Hematopoietic multipotent progenitor cell treated with erythropoietin and hydrocortisone succinate and interleukin-3 and kit ligand, for 17 days (in vitro differentiated cells): ENCODE results near the gene HAPLN2.
A peak's percentile ranks its signal among the peaks of the same experiment; 100 is the strongest.
"Not testable (repeated sequence)": the region's sequence is repeated elsewhere in the genome, so short reads cannot be mapped to it uniquely, and the experiment has no call there.

ENCODE experiments used
- DNase-seq: peaks from one replicate; pipeline ENCODE4 v3.0.0-alpha.2; 2015; ENCODE audit warnings: low spot score

The HAPLN2 gene

DNA sequence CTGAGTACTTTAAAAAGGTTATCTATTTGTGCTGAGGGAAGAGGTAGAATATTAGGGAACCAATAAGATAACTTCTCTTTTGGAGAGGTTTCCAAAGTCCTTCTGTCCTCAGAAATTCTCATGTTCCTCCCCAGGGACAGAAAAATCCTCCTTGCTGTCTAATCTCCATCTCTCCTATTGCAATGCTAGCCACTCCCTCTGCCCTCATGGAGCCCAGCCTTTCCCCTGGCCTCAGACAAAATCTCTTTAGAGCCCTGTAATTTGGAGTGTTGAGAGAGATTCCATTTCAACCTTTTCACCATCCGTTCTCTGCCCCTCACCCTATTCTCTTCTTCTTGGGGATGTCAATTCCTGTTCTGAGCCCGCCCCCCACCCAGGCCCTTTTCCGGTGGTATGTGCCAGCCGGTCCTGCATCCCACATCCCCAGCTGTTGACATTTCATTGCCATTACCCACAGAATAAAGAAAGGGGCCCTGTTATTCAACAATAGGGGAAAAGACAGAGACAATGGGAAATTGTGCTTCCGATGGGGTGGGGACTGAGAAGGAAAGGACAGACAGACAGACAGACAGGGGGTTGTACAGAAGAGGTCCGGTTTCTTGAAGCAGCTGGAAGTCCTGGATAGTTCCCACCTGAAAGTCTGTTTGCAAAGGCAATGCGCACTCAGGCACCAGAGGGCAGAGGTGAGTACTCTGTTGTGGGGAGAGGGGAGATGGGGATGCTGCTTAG lies at the start of gene HAPLN2:
Gene HAPLN2, plus strand, starts transcription at position 563 of the 729 bp plus-strand sequence. CDS start 4,076 bp downstream, outside the sequence.
- DNase-seq: no peak

GRCh38 chr1:156571261-156571852 lies 47.9 kb upstream of the HAPLN2 start:
- DNase-seq: no peak

- DNase-seq: peak; percentile 82
Measured at GRCh38 chr1:156571919-156572662, 47.1 kb upstream of the HAPLN2 start, which contains the start of gene IQGAP3. Gene IQGAP3 (minus strand): TSS chr1:156572565. CDS start chr1:156572529, 36 bp downstream.

- DNase-seq: no peak
Measured at GRCh38 chr1:156572663-156573018, 46.6 kb upstream of the HAPLN2 start.

DNA sequence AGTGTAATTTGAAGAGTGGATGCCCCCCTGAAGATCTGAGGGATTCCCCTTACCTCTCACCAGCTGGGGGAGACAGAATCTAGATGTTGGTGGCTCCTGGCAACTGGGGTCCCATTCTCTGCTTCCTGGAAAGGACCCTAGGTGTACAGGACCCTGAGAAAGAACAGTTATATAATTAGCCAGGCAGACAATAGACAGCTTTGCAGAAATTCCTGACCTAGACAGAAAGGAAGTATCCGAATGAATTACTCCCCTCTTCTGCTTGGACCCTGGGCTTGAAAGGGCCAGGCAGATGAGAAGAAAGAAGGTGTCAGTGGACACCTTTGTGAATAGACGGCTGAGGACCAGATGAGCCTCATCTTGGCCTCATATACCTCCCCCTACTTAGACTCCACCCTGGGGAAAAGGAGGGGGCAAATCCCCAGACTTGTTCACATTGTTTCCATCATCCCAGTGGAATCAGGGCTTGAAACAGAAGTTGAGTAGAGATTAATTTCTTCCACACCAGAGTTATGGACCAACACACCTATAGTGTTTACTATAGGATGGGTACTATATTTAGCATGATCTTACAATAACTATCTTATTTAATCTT lies 45.1 kb upstream of the HAPLN2 start:
- no peak for DNase-seq

GRCh38 chr1:156577550-156577949 lies 41.7 kb upstream of the HAPLN2 start:
- no peak for DNase-seq

DNA sequence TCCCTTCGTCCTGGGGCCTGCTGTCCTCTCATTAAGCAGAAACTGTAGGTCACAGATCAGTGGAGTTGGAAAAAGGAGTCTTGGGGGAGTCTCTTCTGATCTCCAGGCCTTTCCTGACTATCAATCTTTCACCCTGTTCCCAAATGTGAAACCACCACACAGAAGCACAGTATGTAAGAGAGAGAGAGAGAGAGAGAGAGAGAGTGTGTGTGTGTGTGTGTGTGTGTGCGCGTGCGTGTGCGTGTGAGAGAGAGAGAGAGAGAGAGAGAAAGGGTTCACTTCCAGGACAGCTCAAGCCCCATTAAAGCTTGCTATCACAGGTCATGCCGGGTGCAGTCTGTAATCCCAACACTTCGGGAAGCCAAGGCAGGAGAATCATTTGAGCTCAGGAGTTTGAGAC lies 41.2 kb upstream of the HAPLN2 start:
- DNase-seq: no peak

GRCh38 chr1:156579472-156579871 lies 39.7 kb upstream of the HAPLN2 start, which contains the start of gene TTC24:
Gene TTC24 (plus strand): TSS chr1:156579723. CDS start chr1:156581365, 1,642 bp downstream.
- no peak for DNase-seq

DNA sequence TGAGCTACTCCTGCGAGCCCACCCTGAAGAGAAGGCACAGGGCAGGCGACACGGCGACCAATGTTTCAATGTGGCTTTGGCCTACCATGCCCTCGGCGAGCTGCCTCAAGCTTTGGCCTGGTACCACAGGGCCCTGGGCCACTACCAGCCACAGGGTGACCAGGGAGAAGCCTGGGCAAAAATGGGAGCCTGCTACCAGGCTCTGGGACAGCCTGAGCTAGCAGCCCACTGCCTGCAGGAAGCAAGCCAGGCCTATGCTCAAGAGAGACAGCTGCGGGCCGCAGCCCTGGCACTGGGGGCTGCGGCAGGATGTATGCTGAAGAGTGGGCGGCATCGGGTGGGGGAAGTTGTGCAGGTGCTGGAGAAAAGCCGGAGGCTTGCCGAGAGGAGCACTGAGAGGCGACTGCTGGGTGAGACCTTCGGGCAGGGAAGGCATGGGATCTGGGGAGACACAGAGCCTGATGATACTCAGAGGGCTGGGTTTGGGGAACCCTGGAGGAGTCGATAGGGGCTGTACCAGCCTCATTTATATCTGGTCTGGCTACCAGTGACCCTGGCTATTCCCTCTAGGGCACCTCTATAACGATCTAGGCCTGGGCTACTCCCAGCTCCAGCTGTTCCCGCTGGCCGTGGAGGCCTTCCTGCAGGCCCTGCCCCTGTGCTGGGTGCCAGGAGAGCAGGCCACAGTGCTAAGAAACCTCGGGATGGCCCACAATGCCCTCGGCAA lies 37.4 kb upstream of the HAPLN2 start:
- no peak for DNase-seq

- DNase-seq: no peak
Measured at GRCh38 chr1:156582388-156583017, 36.7 kb upstream of the HAPLN2 start.

DNA sequence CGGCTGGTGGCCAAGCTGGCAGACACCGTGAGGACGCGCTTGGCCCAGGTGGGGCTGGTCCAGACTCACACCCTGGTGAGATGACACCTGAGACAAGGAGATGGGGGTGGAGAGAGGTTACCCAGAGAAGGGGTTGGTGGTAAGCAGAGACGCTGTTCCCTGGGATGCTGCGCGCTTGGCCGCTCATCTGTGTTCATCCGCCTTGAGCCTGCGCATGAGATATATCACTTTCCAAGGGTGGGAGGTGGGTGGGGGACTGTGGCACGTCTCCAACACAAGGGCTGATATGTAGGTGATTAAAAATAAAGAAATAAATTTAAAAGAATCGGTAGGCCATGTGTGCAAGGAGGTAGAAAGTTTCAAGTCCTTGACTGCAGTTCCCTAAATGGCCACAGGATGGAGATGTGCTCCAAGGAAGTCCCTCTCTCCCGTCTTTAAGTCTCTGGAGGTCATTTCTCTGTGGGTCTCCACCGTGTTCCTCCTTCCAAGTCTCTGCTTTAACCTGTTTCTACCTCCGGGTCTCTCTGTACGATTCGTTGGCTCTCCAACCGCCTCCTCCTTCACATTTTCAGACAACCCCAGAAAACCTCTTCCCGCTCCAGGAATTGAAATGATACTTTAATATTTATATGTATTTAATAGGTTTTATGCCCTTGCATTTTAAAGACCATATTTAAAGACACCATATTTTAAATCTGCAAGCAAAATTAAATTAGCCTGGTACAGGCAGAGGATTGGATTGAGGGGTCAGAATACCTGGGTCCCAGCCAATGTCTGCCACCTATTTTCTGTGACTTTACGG lies 35.2 kb upstream of the HAPLN2 start:
- DNase-seq: peak; percentile 81

DNA sequence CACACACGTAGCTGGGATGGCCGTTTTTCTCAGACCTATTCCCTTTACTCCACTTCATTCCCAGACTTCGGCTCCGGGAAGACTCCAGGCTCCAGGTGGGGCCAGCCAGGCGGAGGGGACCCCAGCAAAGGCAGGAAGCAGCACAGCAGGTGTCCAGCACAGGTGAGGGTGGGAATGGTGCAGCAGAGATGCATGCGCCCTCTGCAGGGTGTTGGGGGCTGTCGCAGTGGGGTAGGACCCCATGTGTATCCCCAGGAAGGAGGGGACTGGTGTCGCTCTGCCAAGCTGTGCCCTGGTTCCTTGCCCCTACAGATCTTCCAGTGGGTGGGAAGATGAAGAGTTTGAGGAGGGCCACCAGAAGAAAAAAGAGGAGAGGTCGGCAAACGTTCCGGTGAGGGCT lies 34.4 kb upstream of the HAPLN2 start:
- no peak for DNase-seq

DNA sequence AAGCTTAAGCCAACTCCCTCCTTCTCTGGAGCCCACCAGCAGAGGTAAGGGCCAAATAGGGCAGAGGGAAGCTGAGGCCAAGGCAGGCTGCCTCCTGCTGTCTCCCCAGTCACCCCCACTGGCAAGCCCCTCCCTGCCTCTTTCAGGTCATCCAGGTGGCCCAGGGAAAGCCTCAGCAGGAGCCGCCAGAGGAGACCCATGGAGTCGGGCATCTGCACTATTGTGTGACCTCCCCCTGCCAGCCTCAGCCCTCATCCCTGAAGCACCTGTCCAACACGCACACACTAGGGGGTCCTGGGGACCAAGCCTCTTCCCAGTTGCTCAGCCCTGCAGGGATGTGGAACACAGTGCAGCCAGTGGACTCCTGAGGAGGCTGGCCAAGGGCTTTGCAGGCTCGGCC lies 32.9 kb upstream of the HAPLN2 start:
- no peak for DNase-seq

- DNase-seq: no peak
Measured at GRCh38 chr1:156586892-156587477, 32.2 kb upstream of the HAPLN2 start.

DNA sequence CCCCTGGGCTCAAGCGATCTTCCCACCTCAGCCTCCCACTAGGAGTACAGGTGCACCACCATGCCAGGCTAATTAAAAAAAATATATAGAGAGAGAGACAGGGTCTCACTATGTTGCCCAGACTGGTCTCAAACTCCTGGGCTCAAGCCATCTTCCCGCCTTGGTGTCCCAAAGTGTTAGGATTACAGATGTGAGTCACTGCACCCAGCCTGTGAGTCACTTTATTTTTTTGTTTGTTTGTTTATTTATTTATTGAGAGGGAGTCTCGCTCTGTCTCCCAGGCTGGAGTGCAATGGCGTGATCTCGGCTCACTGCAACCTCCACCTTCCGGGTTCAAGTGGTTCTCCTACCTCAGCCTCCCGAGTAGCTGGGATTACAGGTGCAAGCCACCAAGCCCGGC lies 31.3 kb upstream of the HAPLN2 start:
- DNase-seq: not testable (repeated sequence)

DNA sequence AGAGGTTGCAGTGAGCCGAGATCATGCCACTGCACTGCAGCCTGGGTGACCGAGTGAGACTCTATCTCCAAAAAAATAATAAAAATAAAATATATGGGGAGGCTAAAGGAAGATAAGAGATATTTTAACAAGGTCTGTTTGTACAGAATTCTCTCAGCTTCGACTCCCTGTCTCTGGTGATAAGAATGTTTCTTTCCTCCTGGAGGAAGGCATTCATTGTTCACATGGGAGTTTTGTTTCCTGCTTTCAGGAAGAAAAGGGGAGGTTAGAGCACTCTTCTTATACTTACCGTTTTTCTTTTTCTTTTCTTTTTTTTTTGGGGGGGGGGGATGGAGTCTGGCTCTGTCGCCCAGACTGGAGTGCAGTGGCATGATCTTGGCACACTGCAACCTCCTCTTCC lies 29.7 kb upstream of the HAPLN2 start:
- DNase-seq: no peak

DNA sequence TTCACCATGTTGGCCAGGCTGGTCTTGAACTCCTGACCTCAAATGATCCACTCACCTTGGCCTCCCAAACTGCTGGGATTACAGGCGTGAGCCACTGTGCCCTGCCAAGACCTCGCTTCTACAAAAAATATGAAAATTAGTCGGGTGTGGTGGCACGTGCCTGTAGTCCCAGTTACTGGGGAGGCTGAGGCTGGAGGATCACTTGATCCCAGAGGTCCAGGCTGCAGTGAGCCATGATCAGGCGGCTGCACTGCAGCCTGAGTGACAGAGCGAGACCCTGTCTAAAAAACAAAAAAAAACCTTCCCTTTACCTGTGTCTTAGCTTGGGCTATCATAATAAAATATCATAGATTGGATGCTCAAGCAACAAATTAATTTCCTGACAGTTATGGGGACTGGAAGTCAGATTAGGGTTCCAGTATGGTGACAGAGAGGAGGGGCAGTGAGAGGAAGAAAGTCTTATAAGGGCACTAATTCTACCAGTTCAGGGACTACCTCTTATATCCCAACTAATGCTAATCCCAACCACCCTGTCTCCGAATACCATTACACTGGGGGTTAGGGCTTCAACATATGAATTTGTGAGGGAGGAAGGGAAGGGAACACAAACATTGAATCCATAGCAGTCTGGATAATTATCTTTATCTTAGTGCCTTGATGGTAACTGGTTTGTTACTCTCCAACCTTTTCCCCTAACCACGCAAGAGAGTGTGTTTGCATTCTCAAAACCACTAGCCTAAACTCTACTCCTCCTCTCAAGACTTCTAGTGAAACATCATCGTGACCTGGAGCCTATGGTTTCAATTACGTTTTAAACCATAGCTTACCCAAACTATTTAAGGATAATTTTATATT lies 28.7 kb upstream of the HAPLN2 start:
- no peak for DNase-seq

DNA sequence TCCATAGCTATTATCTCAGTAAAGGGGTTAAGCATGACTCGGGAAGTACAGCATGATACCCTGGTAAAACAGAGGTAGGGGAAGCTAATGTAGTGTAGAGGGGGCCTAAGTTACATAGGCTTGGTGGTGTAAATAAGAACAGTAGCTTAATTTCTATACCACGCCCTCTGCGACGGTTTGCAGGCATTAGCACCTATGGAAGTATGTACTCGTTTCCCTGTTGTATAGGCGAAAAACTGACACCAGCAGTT lies 28.1 kb upstream of the HAPLN2 start:
- no peak for DNase-seq

- peak; percentile 56 for DNase-seq
Measured at GRCh38 chr1:156591432-156592157, 27.6 kb upstream of the HAPLN2 start, which contains the start of gene NAXE. Gene NAXE (plus strand): TSS chr1:156591776. CDS start chr1:156591805, 29 bp downstream.
